ENCODE results near the gene CPD. TPM values are rescaled to one million over a fixed set of nuclear protein-coding genes. Genes with fewer than 3 reads are reported as not detected.

CPD gene
- total and polyA plus RNA-seq, 9 of the 15 experiments (the other 6 are each of a cell fraction or from before 2014, with no cell fraction given): 4.5 to 24.4 (median 20.4) TPM

DNA sequence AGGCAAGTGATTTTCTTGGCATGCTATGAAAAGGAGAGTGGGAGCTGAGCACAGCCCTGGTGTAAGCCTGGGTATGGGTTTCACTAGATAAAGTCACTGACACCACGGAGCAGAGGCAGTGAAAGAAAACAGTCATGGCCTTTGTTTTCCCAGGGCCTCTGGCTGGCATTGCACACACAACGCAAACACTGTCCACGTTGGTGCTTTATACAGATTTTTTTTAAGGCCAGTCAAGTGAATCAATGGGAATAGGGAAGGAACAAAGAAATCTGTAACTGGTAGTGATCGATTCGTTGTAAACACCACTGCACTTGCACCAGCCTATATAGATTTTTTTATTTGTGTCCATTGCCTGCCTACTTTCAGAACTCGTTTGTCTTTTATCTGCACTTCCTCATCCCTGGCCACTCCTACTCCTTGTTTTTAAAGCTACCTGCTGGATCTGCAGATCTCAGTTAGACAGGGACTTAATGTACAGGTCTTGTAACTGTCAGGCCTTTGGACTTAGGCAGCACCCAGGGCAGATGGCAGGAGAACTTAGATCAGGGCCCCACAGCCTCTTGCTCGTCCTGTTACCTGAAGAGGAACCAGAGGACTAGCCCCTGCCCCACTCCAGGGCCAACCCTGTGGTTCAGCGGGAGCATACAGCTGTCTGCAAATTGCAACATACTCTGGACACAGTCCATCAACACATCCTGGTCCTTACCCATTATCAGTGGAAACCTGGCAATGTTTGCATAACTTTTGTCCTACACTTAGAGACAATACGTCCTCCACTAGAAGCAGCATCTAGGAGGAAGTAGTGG, 34.2 kb upstream of the CPD start (continued):
- TF ChIP-seq, protein P1, sequence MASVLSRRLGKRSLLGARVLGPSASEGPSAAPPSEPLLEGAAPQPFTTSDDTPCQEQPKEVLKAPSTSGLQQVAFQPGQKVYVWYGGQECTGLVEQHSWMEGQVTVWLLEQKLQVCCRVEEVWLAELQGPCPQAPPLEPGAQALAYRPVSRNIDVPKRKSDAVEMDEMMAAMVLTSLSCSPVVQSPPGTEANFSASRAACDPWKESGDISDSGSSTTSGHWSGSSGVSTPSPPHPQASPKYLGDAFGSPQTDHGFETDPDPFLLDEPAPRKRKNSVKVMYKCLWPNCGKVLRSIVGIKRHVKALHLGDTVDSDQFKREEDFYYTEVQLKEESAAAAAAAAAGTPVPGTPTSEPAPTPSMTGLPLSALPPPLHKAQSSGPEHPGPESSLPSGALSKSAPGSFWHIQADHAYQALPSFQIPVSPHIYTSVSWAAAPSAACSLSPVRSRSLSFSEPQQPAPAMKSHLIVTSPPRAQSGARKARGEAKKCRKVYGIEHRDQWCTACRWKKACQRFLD (CRISPR knock-in tag; IDR thresholded peaks at IDR 0.05): no peak
- TF ChIP-seq WHSC1 (IDR thresholded peaks at IDR 0.05; ENCODE audit: low read length): no peak
- TF ChIP-seq ZSCAN29 (IDR thresholded peaks at IDR 0.05): no peak
- no peak for TF ChIP-seq ZFPM2 (CRISPR knock-in tag; IDR thresholded peaks at IDR 0.05)
- TF ChIP-seq HNRNPH1 (optimal IDR thresholded peaks at IDR 0.05; ENCODE audit: low read depth, low read length): no peak
- TF ChIP-seq MECOM (CRISPR knock-in tag; IDR thresholded peaks at IDR 0.05): no peak
- no peak for TF ChIP-seq SP1 (CRISPR knock-in tag; IDR thresholded peaks at IDR 0.05)
- TF ChIP-seq, protein P2, sequence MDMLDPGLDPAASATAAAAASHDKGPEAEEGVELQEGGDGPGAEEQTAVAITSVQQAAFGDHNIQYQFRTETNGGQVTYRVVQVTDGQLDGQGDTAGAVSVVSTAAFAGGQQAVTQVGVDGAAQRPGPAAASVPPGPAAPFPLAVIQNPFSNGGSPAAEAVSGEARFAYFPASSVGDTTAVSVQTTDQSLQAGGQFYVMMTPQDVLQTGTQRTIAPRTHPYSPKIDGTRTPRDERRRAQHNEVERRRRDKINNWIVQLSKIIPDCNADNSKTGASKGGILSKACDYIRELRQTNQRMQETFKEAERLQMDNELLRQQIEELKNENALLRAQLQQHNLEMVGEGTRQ (CRISPR knock-in tag; IDR thresholded peaks at IDR 0.05): no peak
- TF ChIP-seq PHF8 (IDR thresholded peaks at IDR 0.05; ENCODE audit: borderline replicate concordance, low read length): no peak; the same call in 1 of the 2 replicates
- no peak for TF ChIP-seq MCM7 (IDR thresholded peaks at IDR 0.05)
- 0 out of 2 replicates have a peak, but pooled peaks have one; percentile 37 for TF ChIP-seq EP400 (IDR thresholded peaks at IDR 0.05)
- TF ChIP-seq CCAR2 (IDR thresholded peaks at IDR 0.05; ENCODE audit: low read depth, low read length): no peak
- no peak for TF ChIP-seq CREBBP (IDR thresholded peaks at IDR 0.05; ENCODE audit: low read depth, low read length)
- TF ChIP-seq ZFP36 (IDR thresholded peaks at IDR 0.05; ENCODE audit: low read depth, low read length, partially characterized antibody): no peak
- TF ChIP-seq ZNF507 (tag; conservative IDR thresholded peaks at IDR 0.05): no peak
- TF ChIP-seq BRD9 (IDR thresholded peaks at IDR 0.05; ENCODE audit: low read depth, partially characterized antibody): no peak
- 0 out of 2 replicates have a peak, but pooled peaks have one; percentile 29 for TF ChIP-seq ZNF766 (CRISPR knock-in tag; conservative IDR thresholded peaks at IDR 0.05)
- TF ChIP-seq SETDB1 (IDR thresholded peaks at IDR 0.05; ENCODE audit: low read length): no peak
- no peak for TF ChIP-seq LCOR (CRISPR knock-in tag; IDR thresholded peaks at IDR 0.05)
- TF ChIP-seq ETV5 (CRISPR knock-in tag; IDR thresholded peaks at IDR 0.05; ENCODE audit: low read depth): no peak
- TF ChIP-seq RFX7 (CRISPR knock-in tag; IDR thresholded peaks at IDR 0.05): no peak
- no peak for TF ChIP-seq XRCC4 (IDR thresholded peaks at IDR 0.05; ENCODE audit: extremely low read depth, insufficient read depth, insufficient read length)
- no peak for TF ChIP-seq JUNB (CRISPR knock-in tag; conservative IDR thresholded peaks at IDR 0.05)
- TF ChIP-seq STAT5A (IDR thresholded peaks at IDR 0.05; ENCODE audit: borderline replicate concordance, low read length): no peak; the same call in 1 of the 2 replicates
- TF ChIP-seq ZC3H8 (IDR thresholded peaks at IDR 0.05): no peak
- 0 out of 2 replicates have a peak, but pooled peaks have one; percentile 19 for TF ChIP-seq JUN (IDR thresholded peaks at IDR 0.05; ENCODE audit: borderline replicate concordance, low read depth, low read length)
- no peak for TF ChIP-seq JUN (CRISPR knock-in tag; IDR thresholded peaks at IDR 0.05; ENCODE audit: borderline replicate concordance)
- TF ChIP-seq SPI1 (IDR thresholded peaks at IDR 0.05; ENCODE audit: borderline replicate concordance, low read depth, low read length): peak; percentile 95
- no peak for TF ChIP-seq KLF13 (tag; IDR thresholded peaks at IDR 0.05; ENCODE audit: borderline replicate concordance, low read depth)
- no peak for TF ChIP-seq ESRRB (CRISPR knock-in tag; IDR thresholded peaks at IDR 0.05; ENCODE audit: borderline replicate concordance)
- TF ChIP-seq RBM15 (IDR thresholded peaks at IDR 0.05; ENCODE audit: insufficient read depth, low read length): no peak
